Stimulated activated CD4-positive, alpha-beta T cell treated with anti-CD3 and anti-CD28 coated beads, Interleukin-1b, Interleukin-23, amount 100 ng/mL, for 4 hours (primary cell): ENCODE data around the gene VWA8.

Source experiments
- DNase-seq, 2 donors: peaks; one replicate each; pipeline ENCODE4 v3.0.0-alpha.2; 2020; ENCODE audit warnings: low read depth in 2 of 2

The VWA8 gene

DNA sequence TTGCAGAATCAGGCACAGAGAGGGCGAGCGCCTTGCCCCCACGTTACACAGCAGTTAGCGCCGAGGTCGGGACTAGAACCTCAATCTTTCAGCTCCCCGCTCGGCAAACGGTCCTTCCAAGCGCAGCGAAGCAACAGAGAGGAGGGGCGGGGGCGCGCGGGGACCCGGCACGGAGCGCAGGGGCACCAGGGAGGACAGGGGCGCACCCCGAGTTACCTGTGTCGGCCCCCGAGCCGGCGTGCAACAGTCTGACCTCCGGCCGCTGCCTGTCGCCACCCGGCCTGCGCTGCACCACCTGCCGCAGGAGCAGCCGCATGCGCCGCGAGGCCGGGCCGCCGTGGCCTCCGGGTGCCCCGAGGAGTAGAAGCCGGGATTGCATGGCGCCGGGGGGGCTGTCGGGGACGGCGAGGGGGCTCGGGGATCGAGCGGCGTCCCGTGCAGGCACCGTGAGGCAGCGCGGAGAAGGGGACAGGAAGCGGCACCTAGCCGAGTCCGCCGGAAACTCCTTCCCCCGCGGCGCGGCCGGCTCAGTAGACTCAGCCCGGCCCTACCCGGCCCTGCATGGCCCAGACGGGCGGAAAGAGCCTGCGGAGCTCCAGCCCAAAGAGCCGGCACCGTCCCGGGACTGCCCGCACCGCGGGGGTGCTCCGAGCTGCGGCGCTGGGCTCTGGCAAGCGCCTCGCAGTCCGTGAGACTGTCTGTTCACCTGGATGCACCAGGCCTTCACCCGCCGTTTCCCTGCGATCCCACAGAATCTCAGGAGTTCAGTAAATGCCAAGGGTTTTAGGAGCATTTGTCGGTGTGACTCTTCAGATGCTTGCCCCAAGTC is at the start of gene VWA8:
Gene VWA8 (minus strand): TSS at position 473 of the 829 bp plus-strand sequence. CDS start 94 bp downstream, at position 379.
- DNase-seq = peak; percentile 77 to 79

DNA sequence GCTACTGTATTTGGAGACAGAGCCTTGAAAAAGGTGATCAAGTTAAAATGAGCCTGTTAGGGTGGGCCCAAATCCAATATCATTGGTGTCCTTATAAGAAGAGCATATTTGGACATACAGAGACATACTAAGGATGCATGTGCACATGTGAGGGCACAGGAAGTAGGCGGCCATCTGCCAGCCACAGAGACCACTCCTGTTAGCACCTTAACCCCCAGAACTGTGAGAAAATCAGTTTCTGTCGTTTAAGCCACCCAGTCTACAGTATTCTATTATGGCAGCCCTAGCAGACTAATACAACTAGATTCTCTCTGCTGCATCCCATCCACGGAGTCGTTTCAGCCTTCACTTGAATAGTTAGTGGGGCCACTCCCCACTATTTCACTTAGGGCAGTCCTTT is 48.1 kb upstream of the VWA8 start:
- DNase-seq = no peak

DNA sequence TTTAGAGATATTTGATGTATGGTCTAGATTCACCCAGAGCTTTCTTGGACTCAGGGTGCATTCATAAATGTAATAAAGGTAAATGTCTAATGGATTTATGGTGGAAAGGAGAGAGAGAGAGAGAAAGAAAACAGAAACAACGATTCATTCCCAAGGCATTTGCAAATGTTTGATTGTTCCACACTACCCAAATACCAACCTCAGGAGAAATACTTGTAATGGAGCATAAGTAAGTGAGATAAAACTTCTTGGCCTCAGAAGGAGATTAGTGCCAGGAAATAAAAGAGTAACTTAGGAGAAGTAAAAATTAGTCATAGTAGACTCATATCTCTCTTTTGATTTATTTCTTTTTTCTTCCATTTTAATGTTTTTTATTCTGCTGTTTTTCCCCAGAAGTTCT is 46.9 kb upstream of the VWA8 start:
- DNase-seq = no peak

DNA sequence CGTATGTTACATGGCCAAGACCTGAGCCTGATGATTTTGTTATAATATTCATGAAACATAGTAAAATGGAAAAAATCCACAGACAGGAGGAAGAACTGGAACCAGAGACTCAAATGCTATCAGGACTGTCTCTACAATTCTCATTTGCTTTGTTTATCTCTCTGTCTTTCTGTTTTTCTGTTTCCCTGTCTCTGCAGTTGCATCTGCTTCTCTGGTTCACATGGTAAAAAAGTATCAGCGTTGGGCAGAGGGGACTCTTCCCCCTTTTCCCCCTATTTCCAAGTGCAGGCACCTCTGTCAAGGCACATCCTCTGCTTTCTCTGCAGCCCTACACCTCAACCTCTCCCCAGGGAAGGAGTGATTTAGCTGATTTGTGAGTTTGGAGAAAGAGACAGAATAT is 41.2 kb upstream of the VWA8 start:
- no peak for DNase-seq

DNA sequence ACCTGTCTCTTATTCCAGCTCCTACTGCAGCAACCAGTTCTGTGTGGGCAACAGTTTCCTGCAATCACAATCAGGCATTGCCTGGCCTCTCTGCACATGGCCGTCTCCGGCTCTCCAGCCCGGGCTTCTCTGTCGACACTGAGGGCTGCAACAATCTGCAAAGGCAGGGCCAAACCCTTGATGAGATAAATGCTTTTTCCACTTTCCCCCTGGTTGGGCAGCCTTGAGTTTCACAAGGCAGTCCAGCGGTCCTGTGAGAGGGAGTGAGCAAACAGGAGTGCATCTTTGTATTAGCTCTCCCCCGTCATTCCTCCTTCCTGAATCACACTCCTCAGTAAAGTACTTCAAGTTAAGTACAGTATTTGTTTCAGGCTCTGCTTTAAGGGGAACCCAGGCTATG is 40.7 kb upstream of the VWA8 start:
- no peak for DNase-seq

DNA sequence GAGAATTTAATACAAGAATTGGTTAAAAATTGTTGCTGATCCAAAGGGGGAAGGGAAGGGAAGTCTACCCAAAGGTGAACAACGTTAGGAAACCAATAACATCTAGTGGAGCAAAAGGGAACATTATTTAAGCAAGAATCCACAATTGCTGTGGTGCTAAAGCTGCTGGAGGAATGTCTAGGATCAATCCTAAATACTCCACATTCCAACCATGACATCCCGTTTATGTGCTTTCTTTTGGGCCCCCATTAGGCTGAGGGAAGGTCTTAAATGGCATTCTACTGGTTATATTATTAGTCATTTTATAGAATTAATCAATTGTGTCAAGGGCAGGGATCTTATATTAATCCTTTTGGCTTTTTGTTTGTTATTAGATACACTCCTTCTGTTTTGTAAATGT is 39.9 kb upstream of the VWA8 start:
- DNase-seq = no peak

DNA sequence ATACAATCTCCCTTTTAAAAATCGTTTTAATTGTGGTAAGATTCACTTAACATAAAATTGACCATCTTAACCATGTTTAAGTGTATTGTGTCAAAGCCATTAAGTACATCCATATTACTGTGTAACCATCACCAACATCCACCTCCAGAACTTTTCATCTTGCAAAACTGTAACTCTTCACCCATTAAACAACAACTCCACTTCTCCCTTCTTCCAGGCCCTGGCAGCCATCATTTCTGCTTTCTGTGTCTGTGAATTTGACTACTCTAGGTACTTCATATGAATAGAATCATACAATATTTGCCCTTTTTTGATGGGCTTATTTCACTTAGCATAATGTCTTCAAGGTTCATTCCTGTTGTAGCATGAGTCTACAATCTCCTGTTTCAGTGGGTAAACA is 36.5 kb upstream of the VWA8 start:
- no peak for DNase-seq

DNA sequence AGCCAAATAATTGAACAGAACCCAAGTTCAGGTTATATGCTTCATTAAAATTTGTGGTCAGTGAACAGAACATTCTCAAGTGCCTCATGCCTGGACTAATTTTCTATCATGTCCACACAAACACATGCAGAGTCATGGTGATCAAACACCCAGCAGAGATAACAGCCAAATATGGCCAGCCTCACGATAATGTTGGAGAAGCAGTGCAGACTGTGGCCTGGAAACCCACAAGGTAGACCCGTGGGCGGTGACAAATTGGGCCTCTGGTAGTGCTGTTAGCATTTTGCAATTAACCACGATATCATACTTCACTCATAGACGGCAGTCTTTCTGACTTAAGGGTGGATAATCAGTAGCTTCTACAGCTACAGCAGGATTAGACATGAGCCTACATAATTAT is 35.0 kb upstream of the VWA8 start:
- no peak for DNase-seq

DNA sequence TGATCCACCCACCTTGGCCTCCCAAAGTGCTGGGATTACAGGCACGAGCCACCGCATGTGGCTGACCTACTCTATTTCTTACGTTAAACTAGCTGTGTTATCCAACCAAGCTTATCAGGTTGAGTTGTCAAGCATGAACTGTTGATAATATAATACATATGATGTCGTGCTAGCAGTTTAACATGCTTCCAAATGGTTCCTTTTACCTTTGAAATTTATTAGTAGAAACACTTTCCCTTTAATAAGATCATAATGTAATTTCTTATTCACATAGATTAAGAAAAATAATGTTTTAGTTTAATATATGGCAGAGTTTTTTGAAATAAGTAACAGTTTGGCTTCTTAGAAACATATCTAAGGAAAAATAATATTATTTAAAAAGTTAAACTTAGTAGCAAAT is 34.4 kb upstream of the VWA8 start:
- no peak for DNase-seq

DNA sequence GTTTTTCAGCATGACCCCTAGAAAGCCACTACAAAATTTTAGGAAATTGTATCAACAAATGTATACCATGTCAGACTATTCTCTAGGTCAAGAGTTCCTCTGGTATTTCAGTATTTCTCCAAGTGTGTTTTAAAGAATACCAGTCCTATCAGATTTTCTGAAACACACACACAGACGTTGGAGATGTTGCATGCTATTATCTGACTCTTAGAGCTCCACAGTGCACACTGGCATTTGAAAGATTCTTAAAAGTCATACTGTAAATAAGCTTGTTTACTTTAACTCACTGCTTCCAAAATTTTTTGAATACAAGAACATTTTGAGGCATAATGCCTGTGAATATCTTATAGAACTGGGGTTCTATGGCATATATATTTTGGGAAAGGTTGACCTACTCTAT is 33.8 kb upstream of the VWA8 start:
- no peak for DNase-seq

DNA sequence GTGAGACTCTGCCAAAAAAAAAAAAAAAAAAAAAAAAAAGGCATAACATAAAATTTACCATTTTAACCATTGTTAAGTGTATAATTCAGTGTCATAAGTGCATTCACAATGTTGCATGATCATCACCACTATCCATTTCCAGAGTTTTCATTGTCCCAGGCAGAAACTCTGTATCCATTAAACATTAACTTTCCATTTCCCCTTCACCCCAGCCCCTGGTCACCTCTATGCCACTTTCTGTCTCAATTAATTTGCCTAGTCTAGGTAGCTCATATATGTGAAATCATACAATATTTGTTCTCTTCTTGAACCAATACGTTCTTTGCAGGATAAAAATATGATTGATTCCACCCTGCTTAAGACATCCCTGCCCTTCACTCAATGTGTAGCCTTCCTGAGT is 31.0 kb upstream of the VWA8 start:
- DNase-seq = no peak

DNA sequence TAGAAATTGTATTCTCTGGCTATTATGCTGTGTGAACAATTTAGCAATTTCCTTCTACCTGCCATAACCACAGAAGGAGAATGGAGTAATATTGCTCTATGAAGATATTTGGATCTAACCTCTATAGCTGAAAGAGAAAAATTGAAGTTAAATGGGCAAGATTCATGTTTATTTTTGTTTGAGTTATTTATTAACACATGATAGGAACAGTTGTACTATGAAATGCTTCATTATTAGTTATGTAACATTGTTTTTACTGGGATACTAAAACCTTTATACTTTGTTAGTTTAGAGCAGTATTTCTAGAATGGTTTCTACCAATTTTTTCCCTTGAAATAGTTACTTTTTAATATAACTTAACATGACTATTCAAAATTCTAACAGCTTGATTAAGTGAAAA is 27.3 kb upstream of the VWA8 start:
- DNase-seq = no peak

DNA sequence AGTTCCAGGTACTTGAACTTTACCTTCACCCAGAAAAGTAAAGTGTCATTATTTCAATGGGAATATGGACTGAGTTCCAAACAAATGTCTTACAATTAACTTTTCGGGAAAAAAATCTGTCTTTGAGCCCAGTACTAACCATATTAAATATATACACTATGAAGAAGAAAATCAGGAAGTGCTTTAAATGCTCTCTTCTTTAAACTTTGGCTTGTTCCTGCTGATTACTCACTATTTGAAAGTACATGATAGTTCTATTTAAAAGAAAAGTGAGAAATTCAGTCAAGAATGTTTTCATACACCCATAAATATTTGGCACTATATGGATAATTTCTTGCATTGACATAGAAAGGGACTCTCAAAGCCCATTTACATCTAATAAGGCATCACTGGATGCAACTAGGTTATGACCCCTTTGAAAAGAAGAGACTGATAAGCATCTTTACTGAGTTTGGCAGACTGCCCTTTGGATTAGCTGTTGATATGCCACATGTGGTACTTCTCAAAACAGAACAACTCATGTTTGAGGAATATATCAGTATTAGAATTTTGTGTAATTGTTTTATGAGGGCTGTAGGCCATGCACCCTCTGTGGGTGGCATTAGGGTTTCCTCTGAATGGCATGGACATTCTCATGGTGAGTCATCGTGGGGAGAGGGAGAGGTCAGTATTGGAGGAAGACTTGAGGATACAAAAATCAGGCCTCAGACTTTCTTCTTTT is 25.0 kb upstream of the VWA8 start:
- no peak for DNase-seq

DNA sequence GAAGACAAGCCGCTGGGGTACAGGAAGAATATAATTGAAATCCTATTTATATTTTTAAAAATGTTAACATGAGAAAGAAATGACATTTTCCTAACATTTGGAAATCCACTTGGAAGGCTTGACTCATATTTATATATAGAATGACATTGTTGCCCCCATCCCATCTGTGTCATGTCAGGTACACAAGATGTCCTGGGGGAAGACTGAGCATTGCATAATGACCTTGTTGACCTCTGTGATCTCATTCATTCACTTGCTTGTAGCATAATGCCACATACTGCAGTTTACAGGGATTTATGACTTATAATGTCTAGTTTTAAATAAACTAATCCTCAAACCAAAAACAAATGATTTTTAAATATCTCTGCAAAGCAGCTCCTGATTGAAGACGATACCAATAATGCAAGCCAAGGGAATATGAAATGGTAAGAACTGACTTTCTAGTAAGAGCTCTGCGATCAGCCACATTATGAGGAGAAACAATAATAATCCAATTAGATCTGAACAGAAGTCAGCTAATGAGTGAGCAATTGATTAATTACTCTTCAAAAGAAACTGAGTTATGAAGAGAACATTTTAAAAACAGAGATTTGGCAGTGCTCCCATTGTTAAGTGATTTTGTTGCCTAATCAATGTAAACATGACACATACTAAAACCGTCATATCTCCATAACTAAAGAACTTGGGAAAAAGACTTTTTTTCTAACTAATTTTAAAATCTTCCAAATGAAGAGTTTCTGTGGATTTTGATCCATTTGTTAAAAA is 21.2 kb upstream of the VWA8 start:
- DNase-seq = no peak

DNA sequence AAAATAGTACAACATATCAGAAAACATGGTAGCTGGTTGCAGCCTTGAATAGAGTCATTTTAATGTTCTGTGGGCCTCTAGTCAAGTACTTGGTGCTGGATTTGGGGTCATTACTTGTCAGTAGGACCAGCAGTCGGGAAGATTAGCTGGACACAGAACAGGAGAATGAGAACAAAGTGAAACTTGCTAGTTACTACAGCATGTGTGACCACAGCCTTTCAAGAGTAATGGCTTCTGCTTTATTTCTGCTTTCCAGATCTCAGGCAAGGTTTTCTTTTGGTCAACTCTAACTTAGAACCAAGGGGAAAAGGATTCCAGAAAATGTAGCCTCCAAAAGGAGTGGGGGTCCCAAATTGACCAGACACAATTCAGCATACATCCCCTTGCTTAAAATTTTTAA is 17.1 kb upstream of the VWA8 start:
- DNase-seq = no peak

DNA sequence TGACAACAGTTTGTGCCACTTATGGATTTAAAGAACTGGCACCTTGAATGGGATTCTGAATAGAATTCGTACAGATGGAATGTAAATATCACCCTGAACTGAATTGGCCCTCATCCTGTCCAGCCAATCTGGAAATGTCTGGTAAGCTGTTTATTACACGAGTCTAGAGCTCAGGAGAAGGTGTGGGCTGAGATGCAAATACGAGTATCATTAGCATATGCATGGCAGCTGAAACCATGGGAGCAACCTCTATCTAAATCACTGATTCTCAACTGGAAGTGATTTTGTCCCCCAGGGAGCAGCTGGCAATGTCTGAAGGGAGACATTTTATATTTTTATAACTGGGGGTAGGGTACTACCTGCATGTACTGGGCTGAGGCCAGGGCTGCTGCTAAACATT is 15.6 kb upstream of the VWA8 start:
- no peak for DNase-seq

DNA sequence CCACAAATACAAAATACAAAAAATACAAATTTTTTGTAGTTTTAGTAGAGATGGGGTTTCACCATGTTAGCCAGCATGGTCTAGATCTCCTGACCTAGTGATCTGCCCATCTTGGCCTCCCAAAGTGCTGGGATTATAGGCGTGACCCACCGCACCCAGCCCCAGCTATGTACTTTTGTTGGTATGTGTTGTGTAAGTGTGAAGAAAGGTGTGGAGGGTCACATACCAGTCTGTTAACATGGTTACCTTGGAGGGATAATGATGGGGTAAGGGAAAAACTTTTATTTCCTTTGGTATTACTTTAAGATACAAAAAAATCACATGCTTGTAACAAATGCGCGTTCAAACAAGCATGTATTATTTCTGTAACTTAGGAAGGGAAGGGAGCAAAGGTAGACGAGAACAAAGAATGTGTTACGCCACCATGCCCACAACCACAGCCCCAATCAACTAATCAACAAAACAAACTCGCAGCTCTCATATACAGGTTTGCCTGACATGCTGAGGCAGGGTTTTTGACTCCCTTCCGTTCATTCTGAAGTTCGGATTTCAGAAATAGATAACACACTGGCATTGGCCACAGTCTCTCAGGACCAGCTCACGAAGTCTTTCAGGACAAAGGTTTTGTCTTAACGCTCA is 13.5 kb upstream of the VWA8 start:
- DNase-seq = no peak

DNA sequence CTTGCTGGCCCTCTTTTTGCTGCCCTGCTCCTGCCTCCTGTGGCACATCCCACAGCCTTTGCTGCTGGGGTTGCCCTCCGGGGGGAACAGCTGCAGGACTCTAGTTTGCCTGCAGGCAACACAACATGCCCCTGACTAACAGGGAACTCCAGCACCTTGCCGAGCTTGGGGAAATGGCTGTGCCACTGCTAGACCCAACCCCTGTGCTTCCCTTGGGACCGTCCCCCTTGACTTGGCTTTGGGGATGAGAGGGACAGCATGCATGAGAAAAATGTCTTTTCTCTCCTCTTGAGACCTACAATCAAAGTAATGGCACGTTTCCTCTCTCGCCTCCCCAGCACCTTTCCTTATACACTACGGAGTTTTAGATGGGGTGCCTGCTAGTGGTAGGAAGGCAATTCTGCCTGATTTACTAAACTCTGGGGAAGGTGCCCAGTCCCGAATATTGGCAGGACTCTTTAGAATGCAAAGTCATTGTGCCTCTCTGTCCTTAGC is 12.4 kb upstream of the VWA8 start:
- DNase-seq = no peak

DNA sequence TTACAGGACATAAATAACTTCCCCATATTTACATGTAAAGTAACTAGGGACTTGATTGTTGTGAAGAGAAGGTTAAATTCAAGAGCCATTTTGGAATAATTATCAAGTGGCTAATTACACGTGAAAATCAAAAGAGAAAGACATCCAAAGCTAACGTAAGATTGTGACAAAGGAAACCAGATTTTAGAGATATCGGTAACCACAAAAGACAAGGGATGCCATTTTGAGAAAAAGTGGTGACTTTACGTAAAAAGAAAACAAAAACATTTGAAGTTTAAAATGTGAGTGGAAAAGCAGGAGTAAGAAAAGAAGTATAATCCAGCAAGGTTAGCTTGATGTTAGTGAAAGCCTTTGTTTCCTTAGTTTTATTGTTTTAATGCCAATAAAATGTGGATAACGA is 10.9 kb upstream of the VWA8 start:
- DNase-seq = no peak

DNA sequence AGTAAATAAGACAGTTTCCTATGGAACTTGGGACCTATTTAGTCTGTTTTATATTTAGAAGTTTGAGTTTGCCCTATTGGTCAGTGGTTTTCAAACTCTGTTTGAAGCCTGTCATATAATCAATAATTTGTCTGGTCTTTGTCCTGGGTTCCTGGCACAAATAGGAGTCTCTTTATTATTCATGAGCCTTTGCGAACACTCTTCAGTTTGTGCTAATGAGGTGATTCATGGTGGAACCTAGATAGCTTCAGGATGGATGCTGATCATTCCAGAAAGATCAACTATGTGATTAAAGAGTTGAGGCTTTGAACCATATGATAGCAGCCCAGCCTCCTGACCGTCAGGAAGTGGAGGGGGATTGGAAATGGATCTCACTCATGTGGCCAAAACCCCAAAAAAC is 10.0 kb upstream of the VWA8 start:
- DNase-seq = no peak

DNA sequence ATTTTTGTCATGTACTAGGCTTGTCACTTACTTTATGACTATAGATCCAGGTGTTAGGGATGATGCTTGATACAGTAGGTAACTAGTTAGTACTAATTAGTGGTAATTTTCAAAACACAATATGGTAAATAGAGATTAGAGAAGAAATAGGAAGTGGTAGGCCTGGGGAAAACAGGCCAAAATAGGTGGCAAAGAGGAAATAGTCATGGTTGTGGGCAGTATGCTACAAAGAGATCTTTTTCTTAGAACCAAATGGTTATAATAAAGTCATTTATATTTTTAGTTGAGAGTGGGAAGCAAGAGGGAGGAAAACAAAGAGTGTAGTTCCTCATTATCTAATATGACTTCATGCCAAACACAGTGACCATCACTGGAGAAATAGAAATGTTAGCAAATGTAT is 9.1 kb upstream of the VWA8 start:
- DNase-seq = no peak

DNA sequence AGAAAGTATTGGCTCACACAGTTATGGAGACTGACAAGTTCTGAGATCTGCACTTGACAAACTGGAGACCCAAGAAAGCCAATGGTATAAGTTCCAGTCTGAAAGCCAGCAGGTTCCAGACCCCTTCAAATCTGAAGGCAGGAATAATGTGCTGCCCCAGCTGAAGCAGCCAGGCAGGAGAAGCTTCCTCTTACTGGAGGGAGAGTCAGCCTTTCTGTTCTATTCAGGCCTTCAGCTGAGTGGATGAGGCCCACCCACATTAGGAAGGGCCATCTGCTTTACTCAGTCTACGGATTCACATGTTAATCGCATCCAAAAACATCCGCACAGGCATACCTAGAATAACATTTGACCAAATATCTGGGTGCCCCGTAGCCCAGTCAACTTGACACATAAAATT is 8.2 kb upstream of the VWA8 start:
- no peak for DNase-seq
